T follicular helper cell (primary cell): ENCODE data around the gene SLC2A1.

Source experiments
- DNase-seq: peaks from one replicate; pipeline ENCODE4 v3.0.0-alpha.2; 2020; ENCODE audit warnings: low read depth

SLC2A1 gene

DNA sequence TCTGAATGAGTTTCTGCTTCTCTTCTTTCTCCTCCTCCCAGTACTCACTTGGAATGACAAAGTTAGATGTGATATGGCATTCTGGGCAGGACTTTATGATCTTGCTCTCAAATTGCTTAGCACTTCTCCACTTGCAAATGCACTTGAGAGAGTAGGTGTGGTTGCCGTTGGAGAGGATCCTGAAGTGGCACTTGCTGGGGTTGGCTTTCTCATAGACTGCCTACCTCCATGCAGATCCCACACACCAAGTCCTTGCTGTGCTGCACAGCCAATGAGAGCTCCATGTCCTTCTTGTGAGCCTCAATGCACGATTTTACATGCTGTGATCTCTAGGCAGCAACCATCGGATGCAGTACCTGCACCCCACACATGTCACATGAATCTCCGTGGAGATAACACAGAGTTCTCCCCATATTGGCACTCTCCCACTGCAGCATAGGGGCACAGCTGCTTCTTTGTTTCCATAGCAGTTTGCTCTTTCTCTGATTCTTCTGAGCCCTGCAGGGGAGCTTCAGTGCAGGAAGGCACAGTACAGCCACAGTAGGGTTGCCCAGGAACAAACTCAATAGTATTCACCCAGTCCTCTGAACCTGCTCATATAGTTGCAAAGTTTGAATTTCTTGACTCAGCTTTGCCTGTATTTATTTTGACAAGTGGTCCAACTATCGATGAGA lies 67.1 kb downstream of the SLC2A1 start:
- no peak for DNase-seq

DNA sequence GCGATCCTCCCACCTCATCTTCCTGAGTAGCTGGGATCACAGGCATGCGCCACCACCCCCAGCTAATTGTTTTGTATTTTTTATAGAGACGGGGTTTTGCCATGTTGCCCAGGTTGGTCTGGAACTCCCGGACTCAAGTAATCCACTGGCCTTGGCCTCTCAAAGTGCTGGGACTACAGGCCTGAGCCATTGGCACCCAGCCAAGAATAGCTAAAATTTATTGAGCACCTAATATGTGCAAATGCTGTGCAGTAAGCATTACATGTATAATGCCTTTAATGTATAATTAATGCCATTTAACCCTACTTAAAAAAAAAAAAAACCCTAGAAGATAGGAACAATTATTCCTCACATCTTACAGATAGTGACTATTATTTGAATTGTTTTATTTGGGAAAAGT lies 69.4 kb downstream of the SLC2A1 start:
- DNase-seq: no peak

GRCh38 chr1:42888013-42888633 lies 70.5 kb downstream of the SLC2A1 start:
- DNase-seq: no peak

GRCh38 chr1:42887366-42887765 lies 71.3 kb downstream of the SLC2A1 start:
- no peak for DNase-seq

GRCh38 chr1:42886800-42887199 lies 71.9 kb downstream of the SLC2A1 start:
- DNase-seq: no peak

- DNase-seq: no peak
Measured at GRCh38 chr1:42886046-42886739, 72.5 kb downstream of the SLC2A1 start.

DNA sequence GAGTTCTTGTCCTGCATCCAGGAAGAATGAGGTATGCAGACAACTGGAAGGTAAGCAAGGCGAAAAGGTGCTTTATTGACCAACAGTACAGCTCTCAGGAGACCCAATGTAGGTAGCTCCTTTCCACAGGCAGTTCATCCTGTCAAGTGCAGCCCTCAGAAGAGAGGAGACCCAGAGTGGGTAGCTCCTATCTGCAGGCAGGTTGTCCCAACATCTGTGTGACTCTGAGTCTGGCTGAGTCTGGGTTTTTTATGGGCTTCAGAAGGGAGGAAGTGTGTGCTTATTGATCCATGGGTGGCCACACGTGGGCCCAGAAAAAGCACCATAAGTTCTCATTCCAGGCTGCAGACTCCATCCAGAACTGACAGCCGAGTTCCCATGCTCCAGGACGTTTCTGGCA lies 78.3 kb downstream of the SLC2A1 start:
- no peak for DNase-seq

DNA sequence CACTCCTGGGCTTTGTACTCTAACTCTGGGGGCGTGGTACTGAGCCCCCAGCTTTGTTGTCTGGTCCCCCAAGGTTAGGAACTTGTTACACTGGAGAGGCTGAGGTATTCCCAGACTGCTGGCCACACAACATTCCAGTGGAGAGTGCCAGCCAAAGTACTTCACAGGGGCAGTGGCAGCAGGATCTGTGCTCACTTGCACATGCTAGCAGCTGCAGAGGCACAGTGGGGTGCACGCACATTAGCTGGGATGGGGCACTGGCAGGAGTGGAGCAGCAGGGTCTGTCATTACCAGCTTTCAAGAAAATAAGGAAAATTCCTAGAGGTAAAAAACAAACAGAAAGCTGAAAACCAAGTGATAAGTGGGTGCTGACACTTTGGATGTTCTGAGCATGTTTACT lies 81.3 kb downstream of the SLC2A1 start:
- no peak for DNase-seq

GRCh38 chr1:42876009-42876408 lies 82.7 kb downstream of the SLC2A1 start:
- no peak for DNase-seq
